GM18508 (cell line): ENCODE measurements around the gene SLC24A3.

Source experiments
- ATAC-seq: cut with Tn5 transposase; IDR thresholded peaks from one replicate; pipeline ENCODE4 v1.9.1; 2021; ENCODE audit warnings: moderate number of reproducible peaks; ENCODE audit not compliant: insufficient read depth, unreplicated experiment

SLC24A3 gene

GRCh38 chr20:19298652-19299051 lies 86.2 kb downstream of the SLC24A3 start:
- no peak for ATAC-seq

GRCh38 chr20:19300395-19300794 lies 88.0 kb downstream of the SLC24A3 start:
- no peak for ATAC-seq

GRCh38 chr20:19301142-19301541 lies 88.7 kb downstream of the SLC24A3 start:
- ATAC-seq = no peak

GRCh38 chr20:19301843-19302242 lies 89.4 kb downstream of the SLC24A3 start:
- no peak for ATAC-seq

- no peak for ATAC-seq
Measured at GRCh38 chr20:19302714-19303113, 90.3 kb downstream of the SLC24A3 start.

- no peak for ATAC-seq
Measured at GRCh38 chr20:19304389-19304788, 91.9 kb downstream of the SLC24A3 start.

- ATAC-seq = no peak
Measured at GRCh38 chr20:19304886-19305415, 92.5 kb downstream of the SLC24A3 start.

GRCh38 chr20:19308146-19308545 lies 95.7 kb downstream of the SLC24A3 start:
- ATAC-seq = no peak

GRCh38 chr20:19310541-19310940 lies 98.1 kb downstream of the SLC24A3 start:
- no peak for ATAC-seq

- no peak for ATAC-seq
Measured at GRCh38 chr20:19313342-19314069, 101.1 kb downstream of the SLC24A3 start.

- ATAC-seq = no peak
Measured at GRCh38 chr20:19314621-19315020, 102.2 kb downstream of the SLC24A3 start.

GRCh38 chr20:19317237-19318069 lies 105.0 kb downstream of the SLC24A3 start:
- ATAC-seq = no peak

GRCh38 chr20:19318610-19319009 lies 106.2 kb downstream of the SLC24A3 start:
- no peak for ATAC-seq

GRCh38 chr20:19320005-19320404 lies 107.6 kb downstream of the SLC24A3 start:
- no peak for ATAC-seq

- no peak for ATAC-seq
Measured at GRCh38 chr20:19321176-19321575, 108.7 kb downstream of the SLC24A3 start.

- no peak for ATAC-seq
Measured at GRCh38 chr20:19322061-19322985, 109.9 kb downstream of the SLC24A3 start.

GRCh38 chr20:19327401-19327800 lies 115.0 kb downstream of the SLC24A3 start:
- no peak for ATAC-seq

- ATAC-seq = no peak
Measured at GRCh38 chr20:19328676-19329075, 116.2 kb downstream of the SLC24A3 start.

GRCh38 chr20:19330038-19330437 lies 117.6 kb downstream of the SLC24A3 start:
- no peak for ATAC-seq

GRCh38 chr20:19330731-19331130 lies 118.3 kb downstream of the SLC24A3 start:
- ATAC-seq = no peak
